Epithelial cell of esophagus (primary cell): ENCODE measurements around the gene PDIA4.

ENCODE experiments used
- DNase-seq: peaks from one replicate; pipeline ENCODE4 v3.0.0; 2010; ENCODE audit warnings: low read depth
- H3K4me3 ChIP-seq: 2 replicates; pipeline ENCODE4 v1.5.1; 2011; ENCODE audit warnings: mild to moderate bottlenecking, low read length, control low read depth
- TF ChIP-seq, protein P1 (sequence below): IDR thresholded peaks from 2 replicates; pipeline ENCODE4 v1.5.1; 2011; ENCODE audit warnings: low read depth, mild to moderate bottlenecking, low read length, control low read depth, inconsistent platforms; ENCODE audit not compliant: insufficient read depth; ENCODE audit errors: missing control alignments

PDIA4 gene

GRCh38 chr7:148993193-148993592 lies 35.1 kb downstream of the PDIA4 start:
- DNase-seq = no peak
- TF ChIP-seq, protein P1, sequence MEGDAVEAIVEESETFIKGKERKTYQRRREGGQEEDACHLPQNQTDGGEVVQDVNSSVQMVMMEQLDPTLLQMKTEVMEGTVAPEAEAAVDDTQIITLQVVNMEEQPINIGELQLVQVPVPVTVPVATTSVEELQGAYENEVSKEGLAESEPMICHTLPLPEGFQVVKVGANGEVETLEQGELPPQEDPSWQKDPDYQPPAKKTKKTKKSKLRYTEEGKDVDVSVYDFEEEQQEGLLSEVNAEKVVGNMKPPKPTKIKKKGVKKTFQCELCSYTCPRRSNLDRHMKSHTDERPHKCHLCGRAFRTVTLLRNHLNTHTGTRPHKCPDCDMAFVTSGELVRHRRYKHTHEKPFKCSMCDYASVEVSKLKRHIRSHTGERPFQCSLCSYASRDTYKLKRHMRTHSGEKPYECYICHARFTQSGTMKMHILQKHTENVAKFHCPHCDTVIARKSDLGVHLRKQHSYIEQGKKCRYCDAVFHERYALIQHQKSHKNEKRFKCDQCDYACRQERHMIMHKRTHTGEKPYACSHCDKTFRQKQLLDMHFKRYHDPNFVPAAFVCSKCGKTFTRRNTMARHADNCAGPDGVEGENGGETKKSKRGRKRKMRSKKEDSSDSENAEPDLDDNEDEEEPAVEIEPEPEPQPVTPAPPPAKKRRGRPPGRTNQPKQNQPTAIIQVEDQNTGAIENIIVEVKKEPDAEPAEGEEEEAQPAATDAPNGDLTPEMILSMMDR = no peak

GRCh38 chr7:148991536-148991935 lies 36.8 kb downstream of the PDIA4 start:
- peak; percentile 59 for DNase-seq
- TF ChIP-seq, protein P1 = no peak
- H3K4me3 ChIP-seq = no peak overlapping the region

More at GRCh38 chr7:148993193-148993592, 35.1 kb downstream of the PDIA4 start:
- H3K4me3 ChIP-seq = no peak overlapping the region

GRCh38 chr7:148987751-148988512 lies 40.4 kb downstream of the PDIA4 start:
- peak overlapping the region; percentile 80 for H3K4me3 ChIP-seq
- TF ChIP-seq, protein P1 = no peak
- peak; percentile 40 for DNase-seq

GRCh38 chr7:148987010-148987750 lies 41.1 kb downstream of the PDIA4 start:
- H3K4me3 ChIP-seq = peak overlapping the region; percentile 80
- peak; percentile 93 for DNase-seq
- TF ChIP-seq, protein P1 = no peak

DNA sequence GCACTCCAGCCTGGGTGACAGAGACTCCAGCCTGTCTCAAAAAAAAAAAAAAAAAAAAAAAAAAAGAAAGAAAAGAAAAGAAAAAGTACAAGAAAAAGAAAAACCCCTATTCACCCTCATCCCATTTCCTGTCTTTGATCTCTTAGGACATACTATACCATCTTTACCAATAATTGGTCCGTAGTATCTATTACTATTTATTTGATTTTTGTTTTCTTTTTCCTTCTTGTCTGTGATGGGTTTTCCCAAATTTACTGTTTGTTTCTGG lies 41.6 kb downstream of the PDIA4 start:
- H3K4me3 ChIP-seq = no peak overlapping the region
- TF ChIP-seq, protein P1 = no peak
- no peak for DNase-seq

GRCh38 chr7:148983200-148984146 lies 44.8 kb downstream of the PDIA4 start:
- DNase-seq = peak; percentile 64
- H3K4me3 ChIP-seq = peak overlapping the region; percentile 64
- TF ChIP-seq, protein P1 = no peak
